ENCODE data around the gene CREBBP.

GRCh38 chr16:3681206-3681605 lies 199.3 kb downstream of the CREBBP start:
- TF ChIP-seq CTCF (IDR thresholded peaks at IDR 0.05) (no peak), POLR2AphosphoS5 (IDR thresholded peaks at IDR 0.05) (no peak), POLR2A (IDR thresholded peaks at IDR 0.05) (no peak), EP300 (IDR thresholded peaks at IDR 0.05) (no peak)

All from suprapubic skin (tissue), 4 donors.